Lung (tissue), 12 donors: ENCODE measurements around the gene LMNTD2. TPM values are rescaled to one million over a fixed set of nuclear protein-coding genes. Genes with fewer than 3 reads are reported as not detected.

Source experiments
- ATAC-seq: fragments of 200-7000 bp; cut with Tn5 transposase; one replicate; pipeline ENCODE4 v1.9.1; 2020; ENCODE audit warnings: moderate number of reproducible peaks; ENCODE audit not compliant: insufficient read depth, low FRiP score
- DNase-seq, 3 donors: peaks; one replicate each; pipeline ENCODE4 v3.0.0-alpha.2; 2013 to 2017
- H3K27ac ChIP-seq, 2 donors: one replicate each; pipeline ENCODE4 v1.5.1; 2013; ENCODE audit warnings: mild to moderate bottlenecking in 2 of 2, moderate library complexity in 2 of 2, control low read depth in 1 of 2, inconsistent platforms in 1 of 2, low read depth in 1 of 2, low read length in 1 of 2
- H3K27me3 ChIP-seq, 3 donors: one replicate each; pipeline ENCODE4 v1.5.1; 2013; ENCODE audit warnings: low read length in 2 of 3; ENCODE audit not compliant: control insufficient read depth in 3 of 3, insufficient read depth in 3 of 3
- H3K36me3 ChIP-seq, 4 donors: one replicate each; pipeline ENCODE4 v1.5.1; 2013; ENCODE audit warnings: low read length in 4 of 4, mild to moderate bottlenecking in 1 of 4, moderate library complexity in 1 of 4; ENCODE audit not compliant: control insufficient read depth in 4 of 4, insufficient read depth in 4 of 4
- H3K4me1 ChIP-seq, 5 donors: one replicate each; pipeline ENCODE4 v1.5.1; 2013; ENCODE audit warnings: low read length in 5 of 5, mild to moderate bottlenecking in 2 of 5, moderate library complexity in 1 of 5; ENCODE audit not compliant: control insufficient read depth in 5 of 5, insufficient read depth in 5 of 5
- H3K4me3 ChIP-seq: one replicate; pipeline ENCODE4 v1.5.1; 2013; ENCODE audit warnings: mild to moderate bottlenecking, control low read depth, moderate library complexity
- H3K9ac ChIP-seq, 2 donors: one replicate each; pipeline ENCODE4 v1.5.1; 2013; ENCODE audit warnings: low read length in 2 of 2, control low read depth in 1 of 2; ENCODE audit not compliant: insufficient read depth in 1 of 2
- H3K9me3 ChIP-seq, 4 donors: one replicate each; pipeline ENCODE4 v1.5.1; 2013; ENCODE audit warnings: low read length in 3 of 4, mild to moderate bottlenecking in 1 of 4, moderate library complexity in 1 of 4; ENCODE audit not compliant: control insufficient read depth in 4 of 4, insufficient read depth in 3 of 4
- WGBS, 2 donors: extraction: QIAGEN DNeasy Blood & Tissue Kit; methylation state at CpG; one replicate each; pipeline ENCODE4 v1.1.7; 2013; 5-methylcytosine and 5-hydroxymethylcytosine counted together
- polyA plus RNA-seq, 2 donors: library from polyadenylated mRNA; stranded (reverse); fragments of 200-250 nt; gene quantifications; one replicate each; pipeline ENCODE4 v1.2.1, GENCODE V29; 2013
- total RNA-seq, 2 donors: library from RNA; depleted of rRNA in 1 of 2; stranded (reverse); fragments of >200 nt in 1 of 2; gene quantifications; one replicate each; pipeline ENCODE4 v1.2.1, GENCODE V29; 2014 to 2021
- TF ChIP-seq, protein P1 (sequence below): IDR thresholded peaks from 2 replicates; pipeline ENCODE4 v1.5.1; 2012; ENCODE audit warnings: mild to moderate bottlenecking; ENCODE audit errors: control extremely low read depth, extremely low read depth
- donor health status: control.
- donor health status: control.
- donor health status: Bipolar disorder and iron deficiency.
- donor health status: healthy.
- donor health status: DM: yes; HTN: yes; CAD: no.

LMNTD2 gene
- total and polyA plus RNA-seq, 4 donors, result 2.3 to 9.7 (median 3.8) TPM

- no peaks in the 10 kb centered on the region for H3K27me3 ChIP-seq
- no peak overlapping the region for H3K9ac ChIP-seq
- H3K9me3 ChIP-seq, result no peaks in the 10 kb centered on the region
- H3K4me1 ChIP-seq, result no peaks in the 10 kb centered on the region
- H3K36me3 ChIP-seq, result peaks cover 0 to 5% (median 0%) of the 10 kb centered on the region in 4 donors
- TF ChIP-seq, protein P1, sequence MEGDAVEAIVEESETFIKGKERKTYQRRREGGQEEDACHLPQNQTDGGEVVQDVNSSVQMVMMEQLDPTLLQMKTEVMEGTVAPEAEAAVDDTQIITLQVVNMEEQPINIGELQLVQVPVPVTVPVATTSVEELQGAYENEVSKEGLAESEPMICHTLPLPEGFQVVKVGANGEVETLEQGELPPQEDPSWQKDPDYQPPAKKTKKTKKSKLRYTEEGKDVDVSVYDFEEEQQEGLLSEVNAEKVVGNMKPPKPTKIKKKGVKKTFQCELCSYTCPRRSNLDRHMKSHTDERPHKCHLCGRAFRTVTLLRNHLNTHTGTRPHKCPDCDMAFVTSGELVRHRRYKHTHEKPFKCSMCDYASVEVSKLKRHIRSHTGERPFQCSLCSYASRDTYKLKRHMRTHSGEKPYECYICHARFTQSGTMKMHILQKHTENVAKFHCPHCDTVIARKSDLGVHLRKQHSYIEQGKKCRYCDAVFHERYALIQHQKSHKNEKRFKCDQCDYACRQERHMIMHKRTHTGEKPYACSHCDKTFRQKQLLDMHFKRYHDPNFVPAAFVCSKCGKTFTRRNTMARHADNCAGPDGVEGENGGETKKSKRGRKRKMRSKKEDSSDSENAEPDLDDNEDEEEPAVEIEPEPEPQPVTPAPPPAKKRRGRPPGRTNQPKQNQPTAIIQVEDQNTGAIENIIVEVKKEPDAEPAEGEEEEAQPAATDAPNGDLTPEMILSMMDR, result no peak
- ATAC-seq, result no peak
- no peak overlapping the region for H3K4me3 ChIP-seq
- 95 to 99% methylated on average over 4 of the region's 4 CpGs for WGBS, 2 donors
- H3K27ac ChIP-seq, result no peak overlapping the region
- DNase-seq, result no peak
Measured at GRCh38 chr11:516400-516799, 44.1 kb downstream of the LMNTD2 start.

DNA sequence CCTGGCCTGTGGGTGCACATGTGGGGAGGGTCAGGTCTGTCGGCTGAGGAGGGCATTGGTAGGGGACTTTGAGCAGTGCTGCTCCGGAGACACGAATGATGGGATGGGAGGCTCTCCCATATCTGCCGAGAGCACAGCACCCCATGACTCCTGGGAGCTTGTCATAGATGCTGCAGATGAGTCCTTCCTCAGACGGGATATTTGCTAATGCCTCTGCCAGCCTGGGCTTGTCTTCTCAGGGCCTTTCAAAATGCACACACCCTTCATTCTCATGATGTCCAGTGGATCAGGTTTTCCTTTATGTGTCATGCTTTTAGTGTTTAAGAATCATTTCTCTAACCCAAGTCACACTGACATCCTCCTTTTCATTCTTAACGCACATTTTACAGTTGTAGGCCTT lies 45.4 kb downstream of the LMNTD2 start:
- no peak overlapping the region for H3K9ac ChIP-seq
- ATAC-seq, result no peak
- H3K27me3 ChIP-seq, result no peaks in the 10 kb centered on the region
- peaks cover 0 to 6% (median 1%) of the 10 kb centered on the region in 4 donors for H3K36me3 ChIP-seq
- H3K4me3 ChIP-seq, result no peak overlapping the region
- no peaks in the 10 kb centered on the region for H3K4me1 ChIP-seq
- TF ChIP-seq, protein P1, result no peak
- no peak for DNase-seq
- H3K27ac ChIP-seq, result no peak overlapping the region
- no peaks in the 10 kb centered on the region for H3K9me3 ChIP-seq
- 91 to 95% methylated on average over 6 of the region's 6 CpGs for WGBS, 2 donors

DNA sequence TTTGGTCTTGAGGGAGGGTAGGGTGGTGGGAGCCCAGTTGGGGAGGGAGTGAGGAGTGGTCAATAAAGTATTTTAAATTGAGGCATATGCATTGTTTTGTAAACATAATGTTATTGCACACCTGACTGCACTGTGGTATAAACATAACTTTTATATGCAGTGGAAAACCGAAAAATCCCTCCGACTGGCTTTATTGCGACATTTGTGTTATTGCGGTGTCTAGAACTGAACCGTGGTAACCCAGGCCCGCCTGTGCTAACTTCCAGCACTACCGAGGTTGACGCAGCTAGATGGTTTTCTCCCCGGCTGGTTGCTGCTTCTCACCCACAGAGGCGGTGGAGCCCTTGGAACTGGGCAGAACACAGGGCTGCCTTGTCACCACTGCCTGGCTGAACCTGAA lies 45.9 kb downstream of the LMNTD2 start:
- no peak overlapping the region for H3K9ac ChIP-seq
- WGBS, 2 donors, result 47 to 80% methylated on average over 10 of the region's 10 CpGs

More for the DNA sequence above, 45.9 kb downstream of the LMNTD2 start:
- Histone ChIP-seq H3K27ac (no peak overlapping the region), H3K4me3 (no peak overlapping the region), H3K9me3 (no peaks in the 10 kb centered on the region), H3K36me3 (peaks cover 3 to 11% (median 4%) of the 10 kb centered on the region in 4 donors), H3K4me1 (no peaks in the 10 kb centered on the region), H3K27me3 (no peaks in the 10 kb centered on the region)
- ATAC-seq, result no peak
- DNase-seq, result no peak
- TF ChIP-seq, protein P1, result no peak
